NCI-H2171 treated with DMSO at 0.1 percent for 48 hours (cell line): ENCODE measurements around the gene IL12RB1.

Experiments
- DNase-seq: peaks from one replicate; lab custom pipeline; 2025; lab: John Stamatoyannopoulos, UW

The IL12RB1 gene

GRCh38 chr19:18086590-18087138 lies at the start of gene IL12RB1:
IL12RB1 (minus strand) TSS chr19:18086934; CDS start chr19:18086823, 111 bp downstream.
- DNase-seq, result no peak

- DNase-seq, result no peak
Measured at GRCh38 chr19:18135712-18136584, 49.2 kb upstream of the IL12RB1 start.

- no peak for DNase-seq
Measured at GRCh38 chr19:18131841-18132596, 45.3 kb upstream of the IL12RB1 start.

GRCh38 chr19:18130523-18131242 lies 43.9 kb upstream of the IL12RB1 start:
- no peak for DNase-seq

GRCh38 chr19:18128805-18129204 lies 42.1 kb upstream of the IL12RB1 start:
- DNase-seq, result no peak

GRCh38 chr19:18128044-18128443 lies 41.3 kb upstream of the IL12RB1 start:
- DNase-seq, result no peak

- no peak for DNase-seq
Measured at GRCh38 chr19:18126097-18126496, 39.4 kb upstream of the IL12RB1 start.

GRCh38 chr19:18123819-18124218 lies 37.1 kb upstream of the IL12RB1 start:
- no peak for DNase-seq

- no peak for DNase-seq
Measured at GRCh38 chr19:18122860-18123795, 36.4 kb upstream of the IL12RB1 start.

- no peak for DNase-seq
Measured at GRCh38 chr19:18122424-18122823, 35.7 kb upstream of the IL12RB1 start.

GRCh38 chr19:18121166-18121565 lies 34.4 kb upstream of the IL12RB1 start:
- no peak for DNase-seq

- DNase-seq, result no peak
Measured at GRCh38 chr19:18120127-18120526, 33.4 kb upstream of the IL12RB1 start.

- no peak for DNase-seq
Measured at GRCh38 chr19:18119717-18120105, 33.0 kb upstream of the IL12RB1 start.

- DNase-seq, result no peak
Measured at GRCh38 chr19:18119013-18119716, 32.4 kb upstream of the IL12RB1 start.

GRCh38 chr19:18118420-18119012 lies 31.8 kb upstream of the IL12RB1 start:
- no peak for DNase-seq

- peak; percentile 86 for DNase-seq
Measured at GRCh38 chr19:18117692-18118378, 31.1 kb upstream of the IL12RB1 start.

- DNase-seq, result no peak
Measured at GRCh38 chr19:18117364-18117691, 30.6 kb upstream of the IL12RB1 start.

GRCh38 chr19:18114483-18114882 lies 27.7 kb upstream of the IL12RB1 start:
- no peak for DNase-seq

GRCh38 chr19:18113827-18114226 lies 27.1 kb upstream of the IL12RB1 start:
- no peak for DNase-seq
